Limb (tissue), 2 donors: ENCODE measurements around the gene BCL10.
A peak's percentile ranks its signal among the peaks of the same experiment; 100 is the strongest.

Experiments used
- DNase-seq, 2 donors: peaks; one replicate each; pipeline ENCODE4 v3.0.0-alpha.2; 2016; ENCODE audit errors: extremely low spot score in 2 of 2

BCL10 gene

DNA sequence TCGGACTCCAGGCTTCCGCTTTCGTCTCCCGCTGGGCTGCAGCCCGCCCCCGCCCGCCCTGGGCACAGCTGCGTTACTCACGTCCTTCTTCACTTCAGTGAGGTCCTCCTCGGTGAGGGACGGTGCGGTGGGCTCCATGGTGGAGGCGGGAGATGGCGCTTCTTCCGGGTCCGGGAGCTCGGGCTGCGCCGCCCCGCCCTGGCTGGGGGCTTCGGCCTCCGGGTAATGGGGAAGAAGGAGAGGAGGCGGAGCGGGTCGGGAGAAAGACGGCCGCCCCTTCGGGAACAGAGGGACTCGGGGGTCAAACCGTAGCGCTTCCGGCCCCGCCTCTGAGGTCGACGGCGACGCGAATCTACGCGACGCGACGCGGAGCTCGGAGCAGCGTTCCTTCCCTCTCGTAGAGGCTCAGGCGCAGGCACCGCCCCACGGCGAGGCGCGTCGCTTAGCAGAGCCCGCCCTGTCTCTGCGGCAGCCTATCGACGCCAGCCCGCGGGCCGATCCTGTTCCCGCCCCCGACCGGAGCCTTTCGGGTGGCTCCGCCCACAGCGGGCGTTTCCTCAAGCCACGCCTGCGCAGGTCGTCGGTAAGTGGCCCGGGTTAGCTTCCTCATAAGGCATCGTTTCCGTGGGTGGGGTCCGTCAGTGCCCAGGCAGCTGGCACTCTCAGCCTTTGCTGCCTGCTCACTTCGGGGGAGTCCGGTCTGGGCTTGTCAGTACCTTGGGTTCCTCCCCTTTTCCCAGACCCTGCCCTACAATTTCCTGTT, at the start of gene BCL10:
BCL10 (minus strand) TSS at position 418 of the 763 bp plus-strand sequence; CDS start at position 138, 280 bp downstream.
- peak; percentile 97 to 98 for DNase-seq

DNA sequence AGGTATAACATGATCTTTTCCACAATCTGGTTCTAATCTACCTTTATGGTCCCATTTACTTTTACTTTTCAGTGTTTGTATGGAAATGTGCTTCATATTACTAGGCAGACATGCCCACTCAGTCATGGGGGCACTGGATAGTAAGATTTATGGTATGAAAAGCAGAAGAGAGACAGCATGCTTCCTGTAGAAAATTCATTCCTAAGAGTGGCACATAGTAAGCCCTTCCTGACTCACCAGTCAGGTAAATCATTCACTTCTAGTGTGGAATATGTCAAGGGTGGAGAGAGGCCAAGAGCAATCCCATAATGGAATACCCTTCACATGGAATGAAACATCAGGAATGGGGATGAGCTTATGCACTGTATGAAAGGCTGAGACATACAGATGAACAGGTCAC, 49.5 kb upstream of the BCL10 start:
- no peak for DNase-seq

DNA sequence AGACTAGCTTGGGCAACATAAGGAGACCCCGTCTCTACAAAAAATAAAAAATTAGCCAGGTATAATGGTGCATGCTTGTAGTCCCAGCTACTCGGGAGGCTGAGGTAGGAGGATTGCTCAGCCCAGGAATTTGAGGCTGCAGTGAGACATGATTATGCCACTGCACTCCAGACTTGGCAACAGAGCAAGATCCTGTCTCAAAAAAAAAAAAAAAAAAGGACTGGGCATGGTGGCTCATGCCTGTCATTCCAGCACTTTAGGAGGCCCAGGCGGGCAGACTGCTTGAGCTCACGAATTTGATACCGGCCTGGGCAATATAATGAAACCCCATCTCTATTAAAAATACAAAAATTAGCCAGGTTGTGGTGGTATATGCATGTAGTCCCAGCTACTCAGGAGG, 47.3 kb upstream of the BCL10 start:
- no peak for DNase-seq

DNA sequence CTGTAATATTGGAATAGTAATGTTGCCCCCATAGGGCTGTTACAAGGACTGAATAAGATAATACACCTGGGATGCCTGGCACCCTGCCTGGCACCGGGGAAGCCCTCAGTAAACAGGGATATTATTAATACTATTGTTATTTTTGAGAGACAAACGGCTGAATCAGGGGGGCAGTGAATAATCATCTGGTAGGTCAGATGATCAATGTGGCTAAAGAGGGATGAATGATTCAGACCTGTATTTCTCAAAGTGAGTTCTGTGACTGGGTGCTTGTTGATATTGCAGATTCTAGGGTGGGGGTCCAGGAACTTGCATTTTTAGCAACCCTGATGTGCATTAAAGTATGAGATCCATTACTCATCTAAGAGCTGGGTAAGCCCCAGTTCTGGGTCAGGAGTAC, 46.2 kb upstream of the BCL10 start:
- DNase-seq, result no peak

DNA sequence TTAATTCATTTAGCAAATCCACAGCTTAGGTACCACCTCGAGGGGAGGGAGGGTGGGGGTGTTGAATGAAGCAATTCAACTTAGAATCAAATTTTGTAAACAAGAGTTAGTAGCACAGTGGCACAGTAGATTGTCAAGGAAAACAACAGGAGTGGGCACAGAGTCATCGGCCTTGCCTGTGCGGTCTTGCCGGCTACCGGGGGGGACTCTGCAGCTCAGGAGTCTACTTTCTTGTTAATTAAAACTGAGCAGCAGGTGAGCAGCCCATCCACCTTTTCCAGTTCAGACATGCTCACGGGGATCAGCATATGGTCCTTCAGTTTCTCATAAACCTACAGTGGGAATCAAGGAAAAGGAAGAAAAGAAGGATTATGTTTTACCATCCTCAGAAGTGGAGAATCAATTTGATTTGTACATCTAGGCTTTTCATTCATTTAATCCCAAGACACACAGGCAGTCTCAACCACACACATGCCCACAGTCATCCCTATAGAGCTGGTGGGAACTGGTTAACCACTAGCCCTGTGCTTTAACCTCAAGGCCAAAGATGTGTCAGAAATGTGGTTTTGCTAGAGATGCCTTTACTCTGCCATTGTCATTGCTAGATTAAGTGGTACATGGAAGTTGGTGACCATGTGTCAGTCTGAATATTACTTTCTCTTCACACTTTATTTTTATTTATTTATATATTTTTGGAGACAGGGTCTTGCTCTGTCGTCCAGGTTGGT, 45.0 kb upstream of the BCL10 start:
- no peak for DNase-seq

DNA sequence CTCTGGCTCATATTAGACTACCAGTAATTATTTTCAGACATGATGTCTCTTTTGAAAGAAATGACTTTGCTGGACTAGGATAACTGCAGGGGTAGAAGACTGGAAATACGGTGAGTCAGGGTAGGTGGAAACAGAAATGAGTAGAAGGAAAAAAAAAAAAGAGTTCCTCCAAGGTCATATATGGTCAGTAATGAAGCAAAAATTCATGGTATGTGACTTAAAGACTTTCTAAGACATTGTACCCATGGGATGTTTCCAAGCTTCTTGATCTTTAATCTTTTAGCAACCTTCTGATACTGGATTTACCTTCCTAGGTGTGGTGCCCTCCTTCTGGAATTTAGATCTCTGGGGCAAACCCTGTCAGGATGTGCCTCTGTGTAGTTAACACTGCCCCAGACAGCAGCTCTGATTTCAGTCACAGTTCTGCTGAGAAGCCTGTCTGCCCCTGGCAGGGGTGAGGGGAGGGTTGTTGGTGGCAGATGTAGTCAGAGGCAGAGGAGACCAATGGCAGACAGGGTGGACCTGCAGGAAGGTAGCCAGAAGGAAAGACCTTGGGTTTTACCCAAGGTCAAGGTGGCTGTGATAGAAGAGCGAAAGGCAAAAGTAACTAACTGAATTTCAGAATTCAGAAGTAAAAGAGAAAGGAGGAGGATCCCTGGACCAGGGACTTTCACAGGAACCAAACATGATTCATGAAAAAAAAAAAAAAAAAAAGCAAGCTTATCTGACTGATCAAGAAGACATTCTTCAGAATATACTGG, 44.1 kb upstream of the BCL10 start:
- DNase-seq, result no peak

DNA sequence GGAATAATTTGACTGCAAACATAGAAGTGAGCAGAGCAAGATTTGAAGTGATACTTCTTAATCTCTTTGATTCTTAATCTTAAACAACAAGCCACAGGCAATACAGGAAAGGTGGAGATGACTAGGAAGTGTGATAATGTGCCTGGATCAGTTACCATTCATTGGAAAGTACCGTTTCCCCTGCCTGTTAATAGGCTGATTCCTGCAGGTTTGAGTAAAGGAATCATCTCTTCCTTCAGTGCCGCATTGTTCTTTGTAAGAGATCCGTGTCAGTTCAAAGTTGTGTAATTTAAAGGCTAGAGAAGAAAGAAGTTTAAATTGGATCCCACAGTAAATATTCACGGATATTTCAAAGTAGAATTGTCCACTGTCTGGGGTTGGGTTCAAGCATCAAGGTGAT, 43.5 kb upstream of the BCL10 start:
- no peak for DNase-seq

DNA sequence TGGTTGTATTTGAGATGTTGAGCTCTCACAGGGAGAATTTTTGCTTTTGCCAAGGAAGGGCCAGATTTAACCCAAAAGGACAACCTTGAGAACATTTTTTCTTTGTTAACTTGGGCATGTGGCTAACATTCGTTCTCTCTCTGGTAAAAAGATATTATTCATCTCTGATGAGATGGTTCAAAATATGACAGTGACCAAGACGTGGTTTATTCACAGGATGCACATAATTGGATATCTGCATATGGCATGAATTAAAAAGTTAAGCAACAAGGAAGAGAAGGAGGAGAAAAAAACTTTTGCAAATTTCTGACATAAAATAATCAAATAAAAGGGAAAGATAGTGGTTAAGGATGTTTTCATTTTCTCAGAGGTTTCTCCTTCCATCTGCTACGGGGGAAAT, 43.1 kb upstream of the BCL10 start:
- no peak for DNase-seq

DNA sequence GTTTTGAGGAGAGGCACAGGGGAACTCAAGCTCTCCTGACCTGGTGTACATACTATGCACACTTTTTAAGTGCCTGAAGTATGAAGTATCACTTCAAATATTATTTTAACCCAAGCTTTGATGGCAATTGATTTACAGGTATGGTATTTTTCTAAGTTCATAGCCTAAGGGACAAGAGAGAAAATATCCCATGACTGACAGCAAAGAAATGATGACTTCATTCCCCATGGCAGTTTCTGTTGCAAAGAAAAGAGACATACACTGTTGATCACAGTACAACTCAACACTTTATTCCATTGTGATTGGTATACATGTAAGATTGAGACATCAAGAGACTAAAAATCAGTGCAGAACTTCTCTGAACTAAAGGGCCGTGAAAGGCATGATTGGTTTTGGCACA, 41.8 kb upstream of the BCL10 start:
- no peak for DNase-seq

DNA sequence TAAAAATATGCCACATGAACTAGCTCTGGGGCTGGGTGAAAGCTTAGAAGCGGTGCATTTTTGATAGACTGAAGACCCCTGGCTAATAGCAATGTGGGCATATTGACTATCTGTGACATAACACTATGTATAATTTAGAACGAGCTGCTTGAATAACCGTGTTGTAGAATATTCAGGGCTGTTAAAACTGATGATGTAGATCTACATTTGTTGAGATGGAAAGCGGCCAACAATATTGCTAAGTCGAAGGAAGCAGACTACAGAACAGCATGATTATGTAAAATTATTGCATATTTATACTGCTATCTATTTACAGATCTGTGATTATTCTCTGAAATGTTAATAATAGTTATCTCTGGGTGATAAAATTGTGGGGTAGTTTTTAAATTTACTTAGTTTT, 41.1 kb upstream of the BCL10 start:
- DNase-seq, result no peak

DNA sequence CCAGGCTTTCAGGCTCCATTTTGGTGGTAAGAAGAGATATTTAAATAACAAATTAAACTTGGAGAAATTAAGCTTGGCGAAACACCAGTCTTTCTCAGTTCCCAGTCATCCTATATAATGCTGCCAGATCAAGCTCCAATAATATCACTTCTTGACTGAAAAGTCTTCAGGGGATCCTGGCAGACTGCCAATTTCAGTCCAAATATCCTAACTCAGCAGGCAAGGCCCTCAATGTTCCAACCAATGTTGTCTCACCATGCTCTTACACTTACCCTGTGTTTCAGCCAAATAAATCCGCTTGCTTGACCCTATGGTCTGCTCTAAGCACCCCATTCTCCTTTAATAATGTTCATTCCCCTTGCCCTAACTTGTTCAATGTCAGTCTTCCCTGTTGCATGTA, 39.9 kb upstream of the BCL10 start:
- no peak for DNase-seq

DNA sequence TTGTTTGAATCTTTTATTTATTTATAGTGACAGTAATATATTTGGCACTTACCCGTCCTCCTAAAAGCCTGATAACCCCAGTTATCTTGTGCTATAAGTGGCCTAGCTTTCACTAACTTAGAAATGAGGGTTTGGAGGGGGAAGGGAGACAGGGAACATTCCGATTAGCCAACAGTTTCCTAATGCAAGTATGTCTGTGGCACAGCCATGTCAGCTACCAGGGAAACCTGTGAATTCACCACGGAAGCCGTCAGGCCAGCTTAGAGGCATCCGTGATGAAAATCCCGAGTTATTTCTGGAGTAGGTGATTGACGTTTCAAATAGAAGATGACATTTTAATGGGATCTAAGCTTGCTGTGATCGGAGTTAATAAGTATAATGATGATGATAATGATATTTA, 39.4 kb upstream of the BCL10 start:
- DNase-seq, result no peak

DNA sequence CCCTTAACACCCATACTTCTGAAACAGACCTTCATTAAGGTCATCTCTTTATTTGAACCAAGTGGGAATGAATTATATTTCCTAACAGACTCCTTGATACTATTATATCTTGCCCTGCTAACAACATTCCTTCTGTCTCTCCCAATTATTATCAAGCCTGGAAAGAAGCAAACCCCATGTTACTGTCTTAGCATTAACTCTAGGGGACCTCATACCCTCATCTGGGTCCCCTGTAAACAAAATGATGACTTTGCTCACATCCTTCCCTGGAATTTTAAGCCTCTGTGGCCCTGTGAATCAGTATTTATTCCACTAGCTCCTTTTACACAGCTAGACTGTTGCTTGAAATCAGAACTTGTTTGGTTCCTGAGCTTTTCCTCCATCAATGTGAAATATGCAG, 38.3 kb upstream of the BCL10 start:
- DNase-seq, result no peak

DNA sequence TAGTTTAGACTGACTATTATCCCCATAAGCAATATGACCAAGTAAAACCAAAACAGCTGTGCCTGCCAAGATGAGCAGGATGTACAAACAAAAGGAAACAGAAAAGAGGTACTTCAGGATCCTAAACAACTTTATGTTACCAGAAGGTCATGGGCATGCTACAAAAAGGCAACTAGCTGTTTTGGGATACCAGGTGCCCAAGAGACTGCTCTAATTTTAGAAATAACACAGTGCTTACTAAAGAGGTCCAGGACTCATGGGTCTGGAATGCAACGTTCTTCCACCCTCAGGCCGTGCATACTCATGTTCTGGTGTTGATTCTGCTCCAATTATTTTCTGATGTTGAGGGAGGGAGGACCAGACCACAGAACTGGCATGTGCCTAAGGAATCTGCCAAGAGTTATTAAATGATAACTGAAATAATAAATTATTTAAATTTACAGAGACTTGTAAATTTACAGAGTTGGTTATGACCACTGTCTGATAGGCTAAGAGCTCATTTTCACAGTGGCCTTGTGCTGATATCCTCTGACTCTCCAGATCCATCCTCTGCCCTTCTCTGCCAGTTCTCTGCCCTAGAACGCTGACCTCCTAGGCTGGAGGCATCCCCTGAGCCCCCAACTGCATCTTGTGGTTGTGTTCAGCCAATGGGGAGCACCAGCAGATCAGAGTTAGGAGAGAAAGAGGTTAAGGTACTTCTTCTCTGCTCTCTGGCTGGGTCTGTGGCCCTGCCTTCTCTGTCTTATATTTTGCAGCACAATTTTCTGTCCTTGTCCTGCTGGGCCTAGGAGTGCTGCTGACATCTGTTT, 37.7 kb upstream of the BCL10 start:
- no peak for DNase-seq

DNA sequence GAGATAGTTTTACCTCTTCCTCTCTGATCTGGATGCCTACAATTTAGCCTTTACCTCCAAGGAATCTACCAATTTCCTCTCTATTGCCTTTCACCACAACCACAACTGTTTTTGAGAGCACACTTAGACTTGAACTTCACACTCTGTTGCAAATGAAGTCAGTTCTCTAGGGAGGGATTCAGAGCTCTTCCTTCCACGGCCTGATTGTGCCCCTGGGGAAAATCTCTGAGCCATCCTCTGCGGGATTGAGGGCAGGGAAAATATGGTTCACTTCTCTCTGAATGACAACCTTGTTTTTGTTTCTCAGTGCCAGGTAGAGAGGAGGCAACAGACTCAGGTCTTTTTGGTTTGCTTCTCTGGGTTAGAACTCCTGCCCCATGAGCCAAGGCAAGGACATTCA, 35.4 kb upstream of the BCL10 start:
- DNase-seq, result no peak

DNA sequence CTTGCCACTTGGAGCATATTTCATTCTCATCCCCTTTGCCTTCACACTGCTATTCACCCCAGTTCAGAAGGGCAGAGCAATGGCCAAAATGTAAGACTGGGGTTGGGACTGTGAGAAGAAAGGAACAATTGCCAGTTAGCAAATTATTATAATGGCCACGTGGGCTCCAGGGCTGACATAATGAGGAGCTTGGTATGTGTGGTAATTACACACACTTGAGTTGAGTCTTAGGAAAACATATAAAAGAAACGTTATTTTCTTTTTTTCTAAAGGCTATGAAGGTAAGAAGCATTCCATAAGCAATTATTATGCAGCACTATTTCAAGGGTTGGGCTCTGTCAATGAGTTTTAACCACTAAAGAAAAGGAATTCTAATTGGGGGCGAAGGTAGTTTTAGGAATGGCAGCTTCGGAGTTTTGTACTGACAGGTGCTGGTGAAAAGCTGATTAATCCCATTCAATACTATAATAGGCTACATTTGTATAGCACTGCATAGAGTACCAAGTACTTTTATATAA, 32.5 kb upstream of the BCL10 start:
- no peak for DNase-seq

DNA sequence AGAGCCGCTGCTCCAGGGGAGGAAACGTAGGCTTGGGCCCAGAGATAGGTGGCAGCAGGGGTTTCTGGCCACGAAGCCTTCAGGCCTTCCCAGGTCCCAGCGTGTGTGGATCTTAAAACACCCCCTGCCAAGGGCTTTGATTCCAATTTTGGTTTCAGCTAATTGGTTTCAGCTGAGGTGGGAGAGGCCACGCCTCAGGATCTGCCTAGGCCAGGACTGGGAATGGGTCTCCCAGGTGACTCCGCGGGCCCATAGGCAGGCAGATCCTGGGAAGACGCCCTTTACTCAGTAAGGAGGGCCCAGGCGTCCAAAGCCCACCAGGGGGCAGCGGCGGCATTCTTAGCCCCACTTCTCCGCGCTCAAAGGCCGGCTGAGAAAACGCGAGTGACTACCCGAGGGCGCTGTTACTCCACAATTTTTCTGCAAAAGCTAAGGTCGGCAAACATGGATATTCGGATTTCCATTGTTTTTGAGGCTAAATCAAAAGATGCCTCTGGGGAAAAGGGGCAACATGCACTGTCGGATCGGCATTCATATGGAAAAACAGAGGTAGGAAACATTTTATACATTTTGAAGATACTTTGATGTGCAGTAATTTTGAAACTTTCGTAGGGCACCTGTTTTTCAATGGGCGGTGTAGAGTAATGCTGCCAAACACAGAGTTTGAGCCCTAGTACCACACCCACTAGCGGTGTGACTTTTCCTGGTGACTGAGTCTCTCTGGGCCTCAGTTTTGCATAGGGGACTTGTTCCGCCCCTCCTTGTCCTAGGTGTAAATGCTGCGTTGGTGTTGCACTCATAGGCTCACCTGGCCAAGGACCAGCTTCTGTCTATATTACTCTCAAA, 31.8 kb upstream of the BCL10 start:
- DNase-seq, result peak; percentile 93 to 94

DNA sequence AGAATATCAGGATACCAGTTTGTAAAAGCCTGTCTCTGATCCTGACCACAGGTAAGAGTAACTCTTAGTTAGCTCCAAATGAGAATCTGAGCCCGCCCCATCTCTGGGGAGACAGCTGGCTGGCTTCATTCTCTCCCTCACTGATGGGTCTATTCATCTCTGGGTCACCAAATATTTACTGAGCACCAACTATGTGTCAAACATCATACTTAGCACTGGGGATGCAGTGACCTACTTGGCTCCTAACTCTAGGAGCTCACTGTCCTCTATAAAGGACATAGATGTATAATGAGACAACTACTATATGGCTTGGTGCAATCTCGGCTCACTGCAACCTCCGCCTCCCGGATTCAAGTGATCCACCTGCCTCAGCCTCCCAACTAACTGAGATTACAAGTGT, 29.8 kb upstream of the BCL10 start:
- DNase-seq, result no peak

DNA sequence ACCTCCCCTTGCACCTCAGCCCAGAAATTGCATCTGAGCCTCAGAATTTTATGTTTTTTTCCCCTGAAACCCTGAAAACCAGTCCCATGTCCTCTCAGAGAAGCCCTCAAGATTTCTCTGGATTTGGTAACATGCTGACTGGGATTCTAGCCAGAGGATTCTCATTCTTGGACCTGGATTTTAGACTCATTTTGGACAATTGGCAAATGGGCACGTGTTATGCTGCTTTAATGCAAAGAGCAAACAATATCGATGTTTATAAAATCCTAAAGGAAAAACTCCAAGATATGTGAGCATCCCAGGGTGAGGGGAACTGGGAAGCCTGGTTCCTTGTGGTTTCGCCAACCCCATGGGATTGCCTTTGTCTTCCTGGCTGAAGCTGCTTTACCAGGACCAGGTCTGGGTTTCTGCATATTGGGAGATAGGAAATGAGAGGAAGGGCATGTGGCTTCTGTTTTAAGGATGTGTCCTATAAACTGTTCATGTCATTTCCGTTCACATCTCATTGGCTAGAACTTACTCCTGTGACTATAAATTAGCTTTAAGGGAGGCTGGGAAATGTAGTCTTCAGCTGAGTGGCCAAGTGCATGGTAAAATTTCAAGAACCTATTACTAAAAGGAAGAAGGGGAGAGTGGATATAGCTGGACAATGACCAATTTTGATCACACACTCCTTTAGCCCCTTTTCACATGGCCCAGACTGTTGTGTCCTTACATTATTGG, 27.2 kb upstream of the BCL10 start:
- DNase-seq, result no peak

DNA sequence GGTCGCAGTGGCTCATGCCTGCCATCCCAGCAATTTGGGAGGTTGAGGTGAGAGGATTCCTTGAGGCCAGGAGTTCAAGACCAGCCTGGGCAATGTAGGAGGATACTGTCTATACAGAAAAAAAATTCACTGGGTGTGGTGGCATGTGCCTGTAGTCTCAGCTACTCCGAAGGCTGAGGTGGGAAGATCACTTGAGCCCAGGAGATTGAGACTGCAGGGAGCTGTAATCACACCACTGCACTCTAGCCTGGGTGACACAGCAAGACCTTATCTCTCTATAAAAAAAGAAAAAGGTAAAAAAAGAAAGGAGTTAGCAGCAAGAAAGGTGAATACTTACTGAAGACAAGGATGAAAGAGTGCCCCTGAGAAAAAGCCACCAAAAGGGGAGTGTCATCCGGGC, 23.7 kb upstream of the BCL10 start:
- DNase-seq, result no peak
